NCI-H1105 treated with DMSO at 0.1 percent for 48 hours (cell line): Measurements from ENCODE around the gene ARMC3.
A peak's percentile ranks its signal among the peaks of the same experiment; 100 is the strongest.
"Not testable (repeated sequence)": the region's sequence is repeated elsewhere in the genome, so short reads cannot be mapped to it uniquely, and the experiment has no call there.

Experiments used
- DNase-seq: peaks from one replicate; lab custom pipeline; 2025; lab: John Stamatoyannopoulos, UW

The ARMC3 gene

GRCh38 chr10:22927661-22928403, at the start of gene ARMC3:
ARMC3 (plus strand) TSS chr10:22928053; CDS start chr10:22931997, 3,944 bp downstream.
- DNase-seq = peak; percentile 58

- DNase-seq = no peak
These were observed 36.1 kb upstream of the ARMC3 start for GRCh38 chr10:22891797-22892196.

GRCh38 chr10:22893781-22894180, 34.1 kb upstream of the ARMC3 start:
- no peak for DNase-seq

GRCh38 chr10:22894714-22895113, 33.1 kb upstream of the ARMC3 start:
- no peak for DNase-seq

GRCh38 chr10:22895252-22895651, 32.6 kb upstream of the ARMC3 start:
- DNase-seq = no peak

GRCh38 chr10:22897371-22897770, 30.5 kb upstream of the ARMC3 start:
- no peak for DNase-seq

- DNase-seq = no peak
These were observed 28.5 kb upstream of the ARMC3 start for GRCh38 chr10:22899307-22899706.

- DNase-seq = no peak
These were observed 28.1 kb upstream of the ARMC3 start for GRCh38 chr10:22899775-22900174.

GRCh38 chr10:22900841-22901601, 26.8 kb upstream of the ARMC3 start:
- DNase-seq = no peak

GRCh38 chr10:22902147-22902546, 25.7 kb upstream of the ARMC3 start:
- not testable (repeated sequence) for DNase-seq

- no peak for DNase-seq
These were observed 24.2 kb upstream of the ARMC3 start for GRCh38 chr10:22903694-22904093.

- no peak for DNase-seq
These were observed 21.1 kb upstream of the ARMC3 start for GRCh38 chr10:22906767-22907166.

- no peak for DNase-seq
These were observed 19.0 kb upstream of the ARMC3 start for GRCh38 chr10:22908837-22909236.

- DNase-seq = not testable (repeated sequence)
These were observed 18.2 kb upstream of the ARMC3 start for GRCh38 chr10:22909673-22910072.

- no peak for DNase-seq
These were observed 16.8 kb upstream of the ARMC3 start for GRCh38 chr10:22911067-22911466.

GRCh38 chr10:22911889-22912762, 15.7 kb upstream of the ARMC3 start:
- peak; percentile 91 for DNase-seq

- DNase-seq = peak; percentile 53
These were observed 15.0 kb upstream of the ARMC3 start for GRCh38 chr10:22912763-22913384.

- no peak for DNase-seq
These were observed 14.3 kb upstream of the ARMC3 start for GRCh38 chr10:22913474-22914092.

- no peak for DNase-seq
These were observed 12.5 kb upstream of the ARMC3 start for GRCh38 chr10:22915314-22915713.

GRCh38 chr10:22925088-22925487, 2.8 kb upstream of the ARMC3 start:
- DNase-seq = no peak

- DNase-seq = no peak
These were observed 687 bp upstream of the ARMC3 start for GRCh38 chr10:22927166-22927565.
